ENCODE data around the gene OTOGL.
"Not testable (repeated sequence)": the region's sequence is repeated elsewhere in the genome, so short reads cannot be mapped to it uniquely, and the experiment has no call there.

The OTOGL gene

DNA sequence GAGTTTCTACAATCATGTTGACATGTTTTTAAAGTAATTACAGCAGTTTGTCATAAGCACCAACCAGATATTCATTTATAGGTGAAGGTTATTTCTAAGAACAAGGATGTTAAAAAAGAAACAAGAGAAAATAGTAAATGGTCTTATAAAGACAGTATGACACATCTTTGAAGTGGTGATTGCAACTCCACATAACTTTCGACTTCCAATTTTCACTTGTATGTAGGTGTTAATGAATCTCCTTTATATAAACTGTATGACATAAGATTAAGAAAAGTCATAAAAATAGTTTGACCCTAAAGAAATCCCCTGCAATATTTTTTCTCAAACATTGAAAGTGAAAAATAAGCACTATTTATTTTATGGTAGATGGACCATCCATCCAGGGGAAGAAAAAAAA is 199.9 kb downstream of the OTOGL start:
- no peak overlapping the region for H3K27ac ChIP-seq (ENCODE audit: extremely low read depth, low read depth, low read length)
- H3K36me3 ChIP-seq (ENCODE audit: control insufficient read depth in 2 of 2, insufficient read depth in 1 of 2, low read length in 2 of 2), result no peaks in the 10 kb centered on the region
- H3K9me3 ChIP-seq (ENCODE audit: control insufficient read depth, insufficient read depth, low read depth, low read length), result no peaks in the 10 kb centered on the region
- POLR2A ChIA-PET, result no interaction called here
- TF ChIP-seq, protein P1, sequence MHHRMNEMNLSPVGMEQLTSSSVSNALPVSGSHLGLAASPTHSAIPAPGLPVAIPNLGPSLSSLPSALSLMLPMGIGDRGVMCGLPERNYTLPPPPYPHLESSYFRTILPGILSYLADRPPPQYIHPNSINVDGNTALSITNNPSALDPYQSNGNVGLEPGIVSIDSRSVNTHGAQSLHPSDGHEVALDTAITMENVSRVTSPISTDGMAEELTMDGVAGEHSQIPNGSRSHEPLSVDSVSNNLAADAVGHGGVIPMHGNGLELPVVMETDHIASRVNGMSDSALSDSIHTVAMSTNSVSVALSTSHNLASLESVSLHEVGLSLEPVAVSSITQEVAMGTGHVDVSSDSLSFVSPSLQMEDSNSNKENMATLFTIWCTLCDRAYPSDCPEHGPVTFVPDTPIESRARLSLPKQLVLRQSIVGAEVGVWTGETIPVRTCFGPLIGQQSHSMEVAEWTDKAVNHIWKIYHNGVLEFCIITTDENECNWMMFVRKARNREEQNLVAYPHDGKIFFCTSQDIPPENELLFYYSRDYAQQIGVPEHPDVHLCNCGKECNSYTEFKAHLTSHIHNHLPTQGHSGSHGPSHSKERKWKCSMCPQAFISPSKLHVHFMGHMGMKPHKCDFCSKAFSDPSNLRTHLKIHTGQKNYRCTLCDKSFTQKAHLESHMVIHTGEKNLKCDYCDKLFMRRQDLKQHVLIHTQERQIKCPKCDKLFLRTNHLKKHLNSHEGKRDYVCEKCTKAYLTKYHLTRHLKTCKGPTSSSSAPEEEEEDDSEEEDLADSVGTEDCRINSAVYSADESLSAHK (tag by site-specific recombination; IDR thresholded peaks at IDR 0.05), result no peak
- TF ChIP-seq ZNF837 (tag by site-specific recombination; IDR thresholded peaks at IDR 0.05) (no peak), ZNF114 (tag by site-specific recombination; IDR thresholded peaks at IDR 0.05) (no peak), SCRT2 (tag by site-specific recombination; IDR thresholded peaks at IDR 0.05) (no peak), ZNF426 (tag by site-specific recombination; IDR thresholded peaks at IDR 0.05) (no peak), ZNF670 (tag by site-specific recombination; IDR thresholded peaks at IDR 0.05; ENCODE audit: low read depth) (no peak)
- no peaks in the 10 kb centered on the region for H3K4me1 ChIP-seq (ENCODE audit: control insufficient read depth, insufficient read depth, low read length)
- CTCF ChIA-PET, result no interaction called here
- no peak overlapping the region for H3K4me3 ChIP-seq (ENCODE audit: low read depth, low read length)

- Histone ChIP-seq H3K27ac (ENCODE audit: extremely low read depth, low read depth, low read length) (no peak overlapping the region), H3K9me3 (ENCODE audit: control insufficient read depth, insufficient read depth, low read depth, low read length) (no peaks in the 10 kb centered on the region), H3K4me1 (ENCODE audit: control insufficient read depth, insufficient read depth, low read length) (no peaks in the 10 kb centered on the region), H3K4me3 (ENCODE audit: low read depth, low read length) (no peak overlapping the region), H3K36me3 (ENCODE audit: control insufficient read depth in 2 of 2, insufficient read depth in 1 of 2, low read length in 2 of 2) (no peaks in the 10 kb centered on the region)
- CTCF ChIA-PET, result no interaction called here
- no peak for TF ChIP-seq ZNF610 (tag by site-specific recombination; IDR thresholded peaks at IDR 0.05; ENCODE audit: borderline replicate concordance)
- TF ChIP-seq REST (tag by site-specific recombination; IDR thresholded peaks at IDR 0.05), result no peak
- no peak for TF ChIP-seq ZNF138 (tag by site-specific recombination; IDR thresholded peaks at IDR 0.05; ENCODE audit: borderline replicate concordance)
- TF ChIP-seq, protein P2, sequence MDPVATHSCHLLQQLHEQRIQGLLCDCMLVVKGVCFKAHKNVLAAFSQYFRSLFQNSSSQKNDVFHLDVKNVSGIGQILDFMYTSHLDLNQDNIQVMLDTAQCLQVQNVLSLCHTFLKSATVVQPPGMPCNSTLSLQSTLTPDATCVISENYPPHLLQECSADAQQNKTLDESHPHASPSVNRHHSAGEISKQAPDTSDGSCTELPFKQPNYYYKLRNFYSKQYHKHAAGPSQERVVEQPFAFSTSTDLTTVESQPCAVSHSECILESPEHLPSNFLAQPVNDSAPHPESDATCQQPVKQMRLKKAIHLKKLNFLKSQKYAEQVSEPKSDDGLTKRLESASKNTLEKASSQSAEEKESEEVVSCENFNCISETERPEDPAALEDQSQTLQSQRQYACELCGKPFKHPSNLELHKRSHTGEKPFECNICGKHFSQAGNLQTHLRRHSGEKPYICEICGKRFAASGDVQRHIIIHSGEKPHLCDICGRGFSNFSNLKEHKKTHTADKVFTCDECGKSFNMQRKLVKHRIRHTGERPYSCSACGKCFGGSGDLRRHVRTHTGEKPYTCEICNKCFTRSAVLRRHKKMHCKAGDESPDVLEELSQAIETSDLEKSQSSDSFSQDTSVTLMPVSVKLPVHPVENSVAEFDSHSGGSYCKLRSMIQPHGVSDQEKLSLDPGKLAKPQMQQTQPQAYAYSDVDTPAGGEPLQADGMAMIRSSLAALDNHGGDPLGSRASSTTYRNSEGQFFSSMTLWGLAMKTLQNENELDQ (tag by site-specific recombination; IDR thresholded peaks at IDR 0.05; ENCODE audit: low read depth), result no peak
- no peak for TF ChIP-seq ZBTB17 (tag by site-specific recombination; IDR thresholded peaks at IDR 0.05)
- POLR2A ChIA-PET, result no interaction called here
Observed at GRCh38 chr12:80299976-80300375, 200.6 kb downstream of the OTOGL start.

GRCh38 chr12:80307436-80307835 is 208.1 kb downstream of the OTOGL start:
- H3K27ac ChIP-seq (ENCODE audit: extremely low read depth, low read depth, low read length); H3K36me3 ChIP-seq (ENCODE audit: control insufficient read depth in 2 of 2, insufficient read depth in 1 of 2, low read length in 2 of 2); POLR2A ChIA-PET; H3K9me3 ChIP-seq (ENCODE audit: control insufficient read depth, insufficient read depth, low read depth, low read length); H3K4me3 ChIP-seq (ENCODE audit: low read depth, low read length); H3K4me1 ChIP-seq (ENCODE audit: control insufficient read depth, insufficient read depth, low read length): not testable (repeated sequence)
- CTCF ChIA-PET, result interaction anchor here (0.7 kb wide), 1 partner anchor 15 kb away, joined by 3 read pairs; no protein-coding TSS in a partner anchor
